ENCODE measurements around the gene TAF5L. TPM values are rescaled to one million over a fixed set of nuclear protein-coding genes. Genes with fewer than 3 reads are reported as not detected.

The TAF5L gene
- total and polyA plus RNA-seq, 2 of the 8 experiments (the other 6 are each of a cell fraction or from before 2014, with no cell fraction given): 17.7 to 23.3 TPM

DNA sequence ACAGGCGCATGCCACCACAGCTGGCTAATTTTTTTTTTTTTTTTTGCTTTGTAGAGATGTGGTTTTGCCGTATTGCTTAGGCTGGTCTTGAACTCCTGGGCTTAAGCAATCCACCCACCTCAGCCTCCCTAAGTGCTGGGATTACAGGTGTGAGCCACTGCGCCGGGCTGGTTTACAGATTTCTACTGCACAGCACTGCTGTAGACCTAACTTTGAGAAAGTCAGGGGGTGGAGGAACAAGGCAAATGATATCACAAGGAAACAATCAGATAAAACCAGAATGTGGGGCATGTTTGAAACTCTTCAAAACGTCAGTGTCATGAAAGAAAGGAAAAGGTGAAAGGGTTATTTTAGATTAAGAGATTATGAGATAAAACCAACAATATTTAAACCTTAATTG, 45.4 kb upstream of the TAF5L start:
- Histone ChIP-seq H3K4ac (replicated peaks; ENCODE audit: insufficient read length, low read depth, low read length) (no peak overlapping the region), H3K4me2 (ENCODE audit: insufficient read depth in 1 of 2, low read depth in 2 of 2, low read length in 2 of 2) (no peak overlapping the region), H3K56ac (replicated peaks; ENCODE audit: insufficient read length, low read depth, low read length) (no peak overlapping the region), H3K23me2 (ENCODE audit: low read depth, low read length) (no peaks in the 10 kb centered on the region; the same call in 1 of the 2 replicates), H3K79me2 (ENCODE audit: control insufficient read depth in 1 of 2, insufficient read depth in 2 of 2, low read length in 2 of 2) (no peaks in the 10 kb centered on the region), H4K5ac (ENCODE audit: insufficient read length, low read depth, low read length) (no peak overlapping the region), H3K36me3 (ENCODE audit: control insufficient read depth in 2 of 4, insufficient read depth in 4 of 4, low read length in 3 of 4) (no peaks in the 10 kb centered on the region), H2BK5ac (ENCODE audit: low read depth, low read length) (no peak overlapping the region), H3K14ac (ENCODE audit: insufficient read length) (no peak overlapping the region), H3K4me3 (ENCODE audit: extremely low read depth in 1 of 4, insufficient read depth in 2 of 4, low read depth in 3 of 4, low read length in 4 of 4) (no peak overlapping the region), H2BK15ac (ENCODE audit: low read length) (no peak overlapping the region), H3K18ac (ENCODE audit: extremely low read depth, low read length) (no peak overlapping the region), H3K27ac (ENCODE audit: low read depth, low read length) (no peak overlapping the region), H2BK12ac (ENCODE audit: low read depth, low read length) (no peak overlapping the region), H3K4me1 (replicated peaks in 1 of 4; ENCODE audit: control insufficient read depth in 3 of 4, insufficient read depth in 4 of 4, low read length in 3 of 4) (no peaks in the 10 kb centered on the region), H4K20me1 (replicated peaks in 1 of 2; ENCODE audit: control insufficient read depth in 1 of 2, insufficient read depth in 2 of 2, low read length in 2 of 2) (no peaks in the 10 kb centered on the region), H2BK120ac (replicated peaks; ENCODE audit: low read depth, low read length) (no peak overlapping the region), H4K8ac (ENCODE audit: extremely low read depth, insufficient read depth, low read length) (no peak overlapping the region), H3K9ac (replicated peaks in 1 of 4; ENCODE audit: extremely low read depth in 1 of 4, low read depth in 3 of 4, low read length in 3 of 4) (no peak overlapping the region), H3K9me3 (ENCODE audit: insufficient read depth in 2 of 2, low read depth in 1 of 2, low read length in 1 of 2) (no peaks in the 10 kb centered on the region), H2AK5ac (ENCODE audit: low read depth, low read length) (no peak overlapping the region), H2AFZ (ENCODE audit: low read length) (no peak overlapping the region), H3K27me3 (replicated peaks in 1 of 4; ENCODE audit: control insufficient read depth in 3 of 4, extremely low read depth in 1 of 4, insufficient read depth in 3 of 4, low read length in 3 of 4) (no peaks in the 10 kb centered on the region), H3K23ac (ENCODE audit: insufficient read length) (no peak overlapping the region), H4K91ac (replicated peaks; ENCODE audit: insufficient read length, low read length) (no peak overlapping the region), H2BK20ac (ENCODE audit: low read length) (no peak overlapping the region), H3K79me1 (ENCODE audit: low read depth, low read length) (no peaks in the 10 kb centered on the region)
- no peak for FAIRE-seq
- DNase-seq (ENCODE audit: low read depth in 1 of 2, low spot score in 2 of 2): no peak
- ChIA-PET POLR2A (ENCODE audit: partially characterized antibody) (no interaction called here), CTCF (ENCODE audit: partially characterized antibody) (interaction anchor here (1.1 to 2.6 kb wide), 2 partner anchors 10 to 595 kb away, joined by 3 to 10 read pairs; no protein-coding TSS in a partner anchor)
- 80% methylated on average over 5 of the region's 5 CpGs; no CpG with 5 or more reads in 1 of the 2 experiments for WGBS, 2 experiments (ENCODE audit: extremely low coverage in 1 of 2, insufficient coverage in 1 of 2, insufficient read length in 1 of 2, insufficient replicate concordance in 2 of 2, low coverage in 1 of 2, low lambda C conversion rate in 2 of 2, missing lambda C conversion rate in 1 of 2)
- TF ChIP-seq TAF1 (IDR thresholded peaks at IDR 0.05; ENCODE audit: low read depth, low read length) (no peak), HDAC2 (IDR thresholded peaks at IDR 0.05; ENCODE audit: borderline replicate concordance in 1 of 2, low read depth in 2 of 2, low read length in 2 of 2) (no peak), KDM4A (IDR thresholded peaks at IDR 0.05; ENCODE audit: low read depth, low read length, severe bottlenecking) (no peak), TEAD4 (IDR thresholded peaks at IDR 0.05; ENCODE audit: low read depth, low read length) (no peak), CTBP2 (IDR thresholded peaks at IDR 0.05; ENCODE audit: borderline replicate concordance, insufficient read depth, insufficient read length, low read length) (no peak), RNF2 (IDR thresholded peaks at IDR 0.05; ENCODE audit: borderline replicate concordance, low read depth, low read length, missing control alignments, poor library complexity, severe bottlenecking) (no peak), CBX8 (IDR thresholded peaks at IDR 0.05; ENCODE audit: borderline replicate concordance, low read depth, low read length) (no peak), POLR2A (IDR thresholded peaks at IDR 0.05; ENCODE audit: control extremely low read depth in 1 of 2, low read depth in 2 of 2, low read length in 2 of 2) (no peak), POU5F1 (IDR thresholded peaks at IDR 0.05; ENCODE audit: low read depth, low read length) (no peak)
- TF ChIP-seq, protein P1, sequence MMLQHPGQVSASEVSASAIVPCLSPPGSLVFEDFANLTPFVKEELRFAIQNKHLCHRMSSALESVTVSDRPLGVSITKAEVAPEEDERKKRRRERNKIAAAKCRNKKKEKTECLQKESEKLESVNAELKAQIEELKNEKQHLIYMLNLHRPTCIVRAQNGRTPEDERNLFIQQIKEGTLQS (IDR thresholded peaks at IDR 0.05; ENCODE audit: insufficient read depth, low read depth, low read length): no peak
